CD14-positive monocyte (primary cell): ENCODE data around the gene APBA2. TPM values are rescaled to one million over a fixed set of nuclear protein-coding genes. Genes with fewer than 3 reads are reported as not detected.

Experiments
- DNase-seq, 3 donors: peaks; one replicate each; pipeline ENCODE4 v3.0.0-alpha.2; 2011 to 2022
- H2AFZ ChIP-seq: 2 replicates; pipeline ENCODE4 v1.6.0; 2012; ENCODE audit warnings: mild to moderate bottlenecking, low read depth, low read length, inconsistent platforms; ENCODE audit not compliant: insufficient read depth, poor library complexity, severe bottlenecking
- H3K27ac ChIP-seq, 2 donors: 1 replicate in 1 of 2; 2 replicates in 1 of 2; pipeline ENCODE4 v1.5.1; 2012 to 2013; ENCODE audit warnings: low read length in 2 of 2, control low read depth in 1 of 2, inconsistent platforms in 1 of 2, low read depth in 1 of 2, mild to moderate bottlenecking in 1 of 2
- H3K27me3 ChIP-seq, 2 donors: one replicate each; pipeline versions ENCODE4 v1.6.0 to v1.6.1; 2011 to 2013; ENCODE audit warnings: low read length in 2 of 2; ENCODE audit not compliant: control insufficient read depth in 2 of 2, insufficient read depth in 2 of 2
- H3K36me3 ChIP-seq, 2 donors: replicated peaks in 1 of 2; 1 replicate in 1 of 2; 2 replicates in 1 of 2; pipeline versions ENCODE4 v1.5.1 to v1.6.1; 2012 to 2013; ENCODE audit warnings: low read length in 2 of 2, control low read depth in 1 of 2, inconsistent platforms in 1 of 2, mild to moderate bottlenecking in 1 of 2; ENCODE audit not compliant: insufficient read depth in 2 of 2, control insufficient read depth in 1 of 2
- H3K4me1 ChIP-seq, 2 donors: 1 replicate in 1 of 2; 2 replicates in 1 of 2; pipeline versions ENCODE4 v1.5.1 to v1.6.1; 2012 to 2013; ENCODE audit warnings: low read length in 2 of 2, control low read depth in 1 of 2, inconsistent platforms in 1 of 2, mild to moderate bottlenecking in 1 of 2, moderate library complexity in 1 of 2; ENCODE audit not compliant: insufficient read depth in 2 of 2, control insufficient read depth in 1 of 2
- H3K4me2 ChIP-seq: replicated peaks from 2 replicates; pipeline ENCODE3; 2012; ENCODE audit warnings: low read length, moderate library complexity, mild to moderate bottlenecking; ENCODE audit not compliant: poor library complexity, severe bottlenecking; ENCODE audit errors: extremely low read depth
- H3K4me3 ChIP-seq, 3 experiments: fragments of 200-600 bp in 1 of 3; sonication (generic) in 1 of 3; replicated peaks in 1 of 3; 1 replicate in 2 of 3; 2 replicates in 1 of 3; pipeline ENCODE4 v1.5.1; 2011 to 2013; ENCODE audit warnings: low read length in 3 of 3, mild to moderate bottlenecking in 3 of 3, control low read depth in 2 of 3, low read depth in 2 of 3, inconsistent platforms in 1 of 3, moderate library complexity in 1 of 3
- H3K79me2 ChIP-seq: 2 replicates; pipeline ENCODE4 v1.6.0; 2012; ENCODE audit warnings: mild to moderate bottlenecking, control low read depth, inconsistent platforms, low read length, moderate library complexity; ENCODE audit not compliant: insufficient read depth
- H3K9ac ChIP-seq: 2 replicates; pipeline ENCODE4 v1.6.0; 2017; ENCODE audit warnings: low read length, mild to moderate bottlenecking; ENCODE audit not compliant: insufficient read depth, poor library complexity, severe bottlenecking
- H3K9me3 ChIP-seq, 2 donors: replicated peaks in 1 of 2; 1 replicate in 1 of 2; 2 replicates in 1 of 2; pipeline versions ENCODE4 v1.5.1 to v1.6.1; 2012 to 2013; ENCODE audit warnings: low read length in 2 of 2, control low read depth in 1 of 2; ENCODE audit not compliant: control insufficient read depth in 1 of 2, insufficient read depth in 1 of 2
- H4K20me1 ChIP-seq: 2 replicates; pipeline ENCODE4 v1.6.0; 2012; ENCODE audit warnings: mild to moderate bottlenecking, low read length, control low read depth, moderate library complexity; ENCODE audit not compliant: insufficient read depth
- H3K27ac Mint-ChIP-seq, 7 donors: one replicate each; pipeline ENCODE4 v1.8.0; 2020; ENCODE audit warnings: mild to moderate bottlenecking in 7 of 7, mixed read lengths in 7 of 7, moderate library complexity in 6 of 7, inconsistent platforms in 2 of 7
- H3K27me3 Mint-ChIP-seq, 3 donors: one replicate each; pipeline ENCODE4 v1.8.0; 2021 to 2022; ENCODE audit warnings: low read depth in 3 of 3, mild to moderate bottlenecking in 3 of 3, mixed read lengths in 3 of 3, moderate library complexity in 3 of 3, inconsistent platforms in 1 of 3
- H3K36me3 Mint-ChIP-seq, 2 donors: one replicate each; pipeline ENCODE4 v1.8.0; 2020; ENCODE audit warnings: mixed read lengths in 2 of 2, inconsistent platforms in 1 of 2, mild to moderate bottlenecking in 1 of 2
- H3K4me1 Mint-ChIP-seq: one replicate; pipeline ENCODE4 v1.8.0; 2020; ENCODE audit warnings: mild to moderate bottlenecking, mixed read lengths
- H3K4me3 Mint-ChIP-seq, 2 donors: one replicate each; pipeline ENCODE4 v1.8.0; 2020; ENCODE audit warnings: mild to moderate bottlenecking in 2 of 2, mixed read lengths in 2 of 2, moderate library complexity in 1 of 2
- H3K9me3 Mint-ChIP-seq, 7 donors: one replicate each; pipeline ENCODE4 v1.8.0; 2020 to 2022; ENCODE audit warnings: mixed read lengths in 7 of 7, mild to moderate bottlenecking in 6 of 7, moderate library complexity in 6 of 7, inconsistent platforms in 2 of 7
- WGBS: methylation state at CpG from one replicate; pipeline ENCODE4 v1.1.5; 2013; ENCODE audit warnings: missing lambda C conversion rate; ENCODE audit not compliant: insufficient coverage; 5-methylcytosine and 5-hydroxymethylcytosine counted together
- intact Hi-C, 2 donors: fragments of 100-400 bp; cut with micrococcal nuclease; formaldehyde crosslinking; loops; one replicate each; pipeline versions ENCODE4 v1.15.0 to v1.15.1; 2023
- polyA plus RNA-seq, 3 donors: library from polyadenylated mRNA; depleted of rRNA in 1 of 3; unstranded in 2 of 3; stranded (reverse) in 1 of 3; fragments of 300-500 nt in 2 of 3; fragments of >200 nt in 1 of 3; fragmentation: Illumina TruSeq in 2 of 3; gene quantifications; 1 replicate in 2 of 3; 2 replicates in 1 of 3; pipeline ENCODE4 v1.2.3, GENCODE V29; 2012 to 2021
- TF ChIP-seq, protein P1 (sequence below): fragments of 200-600 bp; IDR thresholded peaks from one replicate; pipeline ENCODE4 v1.8.0; 2022; ENCODE audit warnings: antibody characterized with exemption, mild to moderate bottlenecking

APBA2 gene
- polyA plus RNA-seq, 3 donors = 0.30 TPM; not detected in 2

GRCh38 chr15:29130951-29131839 lies 245.4 kb downstream of the APBA2 start:
- Histone ChIP-seq H3K4me3 (no peak overlapping the region), H3K4me1 (no peaks in the 10 kb centered on the region), H3K4me2 (no peak overlapping the region), H3K9ac (no peak overlapping the region), H2AFZ (no peak overlapping the region), H3K36me3 (no peaks in the 10 kb centered on the region), H3K9me3 (no peaks in the 10 kb centered on the region), H4K20me1 (no peaks in the 10 kb centered on the region), H3K27ac (no peak overlapping the region), H3K27me3 (no peaks in the 10 kb centered on the region), H3K79me2 (no peaks in the 10 kb centered on the region)
- Mint-ChIP-seq H3K27me3 (peaks cover 4 to 7% (median 6%) of the 10 kb centered on the region in 3 donors), H3K36me3 (no peaks in the 10 kb centered on the region), H3K9me3 (no peaks in the 10 kb centered on the region), H3K4me3 (no peak overlapping the region), H3K4me1 (peaks cover 3% of the 10 kb centered on the region), H3K27ac (no peak overlapping the region)
- TF ChIP-seq, protein P1, sequence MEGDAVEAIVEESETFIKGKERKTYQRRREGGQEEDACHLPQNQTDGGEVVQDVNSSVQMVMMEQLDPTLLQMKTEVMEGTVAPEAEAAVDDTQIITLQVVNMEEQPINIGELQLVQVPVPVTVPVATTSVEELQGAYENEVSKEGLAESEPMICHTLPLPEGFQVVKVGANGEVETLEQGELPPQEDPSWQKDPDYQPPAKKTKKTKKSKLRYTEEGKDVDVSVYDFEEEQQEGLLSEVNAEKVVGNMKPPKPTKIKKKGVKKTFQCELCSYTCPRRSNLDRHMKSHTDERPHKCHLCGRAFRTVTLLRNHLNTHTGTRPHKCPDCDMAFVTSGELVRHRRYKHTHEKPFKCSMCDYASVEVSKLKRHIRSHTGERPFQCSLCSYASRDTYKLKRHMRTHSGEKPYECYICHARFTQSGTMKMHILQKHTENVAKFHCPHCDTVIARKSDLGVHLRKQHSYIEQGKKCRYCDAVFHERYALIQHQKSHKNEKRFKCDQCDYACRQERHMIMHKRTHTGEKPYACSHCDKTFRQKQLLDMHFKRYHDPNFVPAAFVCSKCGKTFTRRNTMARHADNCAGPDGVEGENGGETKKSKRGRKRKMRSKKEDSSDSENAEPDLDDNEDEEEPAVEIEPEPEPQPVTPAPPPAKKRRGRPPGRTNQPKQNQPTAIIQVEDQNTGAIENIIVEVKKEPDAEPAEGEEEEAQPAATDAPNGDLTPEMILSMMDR = no peak
- intact Hi-C loops = no loop called here
- 73% methylated on average over 14 of the region's 19 CpGs for WGBS
- DNase-seq = no peak

- no peak for DNase-seq
- Mint-ChIP-seq H3K9me3 (no peaks in the 10 kb centered on the region), H3K27ac (no peak overlapping the region), H3K4me3 (no peak overlapping the region), H3K27me3 (peaks cover 4 to 8% (median 6%) of the 10 kb centered on the region in 3 donors), H3K36me3 (no peaks in the 10 kb centered on the region), H3K4me1 (peaks cover 3% of the 10 kb centered on the region)
- no peak overlapping the region for H3K27ac ChIP-seq
- TF ChIP-seq, protein P1 = no peak
- H2AFZ ChIP-seq = no peak overlapping the region
- H3K79me2 ChIP-seq = no peaks in the 10 kb centered on the region
- H3K36me3 ChIP-seq = no peaks in the 10 kb centered on the region
- WGBS = 59% methylated on average over 20 of the region's 23 CpGs
- H4K20me1 ChIP-seq = no peaks in the 10 kb centered on the region
- no peaks in the 10 kb centered on the region for H3K27me3 ChIP-seq
- no peaks in the 10 kb centered on the region for H3K4me1 ChIP-seq
- H3K4me2 ChIP-seq = no peak overlapping the region
- no peaks in the 10 kb centered on the region for H3K9me3 ChIP-seq
- no peak overlapping the region for H3K4me3 ChIP-seq
- intact Hi-C loops = no loop called here
- no peak overlapping the region for H3K9ac ChIP-seq
These were observed 246.2 kb downstream of the APBA2 start for GRCh38 chr15:29131840-29132420.
